Fibroblast of lung (primary cell): ENCODE results near the gene RRBP1.

Experiments used
- CTCF ChIP-seq, 2 donors: IDR thresholded peaks in 1 of 2; conservative IDR thresholded peaks in 1 of 2; 1 replicate in 1 of 2; 2 replicates in 1 of 2; pipeline ENCODE4 v1.5.1; 2011 to 2012; ENCODE audit warnings: low read length in 2 of 2, control low read depth in 1 of 2, inconsistent platforms in 1 of 2, low read depth in 1 of 2, mild to moderate bottlenecking in 1 of 2
- EZH2 ChIP-seq: IDR thresholded peaks from 2 replicates; pipeline ENCODE4 v1.5.1; 2012; ENCODE audit warnings: low read length, control low read depth, mild to moderate bottlenecking; ENCODE audit errors: missing control alignments

- TF ChIP-seq CTCF (conservative IDR thresholded peaks at IDR 0.05 in 1 of 2, IDR thresholded peaks at IDR 0.05 in 1 of 2; ENCODE audit: low read depth in 1 of 2, low read length in 2 of 2) (no peak), EZH2 (no peak)
Measured at GRCh38 chr20:17584689-17585088, 97.4 kb downstream of the RRBP1 start.
